GM12878 (cell line): ENCODE results near the gene CACYBP. TPM values are rescaled to one million over a fixed set of nuclear protein-coding genes. Genes with fewer than 3 reads are reported as not detected.

Experiments
- BACH1 ChIP-seq: fragments of 450-650 bp; IDR thresholded peaks from 2 replicates; pipeline ENCODE4 v1.6.1; 2017; ENCODE audit warnings: mild to moderate bottlenecking, borderline replicate concordance
- CBX5 ChIP-seq: sonication (generic); IDR thresholded peaks from 2 replicates; pipeline ENCODE4 v1.6.1; 2016; ENCODE audit warnings: low read depth, moderate library complexity, mild to moderate bottlenecking, inconsistent platforms
- EZH2 ChIP-seq: IDR thresholded peaks from 2 replicates; pipeline ENCODE4 v1.6.1; 2012; ENCODE audit warnings: low read depth, mild to moderate bottlenecking, control low read depth, inconsistent platforms, low read length, borderline replicate concordance; ENCODE audit not compliant: control insufficient read depth
- GABPA ChIP-seq: IDR thresholded peaks from 2 replicates; pipeline ENCODE4 v1.6.1; 2014; ENCODE audit warnings: antibody characterized with exemption, low read depth, mild to moderate bottlenecking, inconsistent platforms
- JUND ChIP-seq: IDR thresholded peaks from 2 replicates; pipeline ENCODE4 v1.6.1; 2012; ENCODE audit warnings: low read depth, mild to moderate bottlenecking, low read length, improper control_type of control experiment, moderate library complexity
- MEF2B ChIP-seq: fragments of 450-650 bp; IDR thresholded peaks from 2 replicates; pipeline ENCODE4 v1.6.1; 2018; ENCODE audit warnings: mild to moderate bottlenecking, moderate library complexity; ENCODE audit not compliant: partially characterized antibody, poor library complexity, severe bottlenecking
- RBBP5 ChIP-seq: fragments of 200-600 bp; sonication (generic); conservative IDR thresholded peaks from 2 replicates; pipeline ENCODE4 v1.6.1; 2016
- SMC3 ChIP-seq: IDR thresholded peaks from 2 replicates; pipeline ENCODE4 v1.6.1; 2011; ENCODE audit warnings: low read length, improper control_type of control experiment, borderline replicate concordance
- SREBF2 ChIP-seq: IDR thresholded peaks from 2 replicates; pipeline ENCODE4 v1.6.1; 2012; ENCODE audit warnings: mild to moderate bottlenecking, low read length
- TAF1 ChIP-seq: IDR thresholded peaks from 2 replicates; pipeline ENCODE4 v1.6.1; 2011; ENCODE audit warnings: mild to moderate bottlenecking, low read depth, low read length, borderline replicate concordance
- TCF3 ChIP-seq: IDR thresholded peaks from 2 replicates; pipeline ENCODE4 v1.6.1; 2012; ENCODE audit warnings: low read depth, mild to moderate bottlenecking, low read length, borderline replicate concordance; ENCODE audit not compliant: insufficient read depth
- ZNF274 ChIP-seq: IDR thresholded peaks from one replicate; pipeline ENCODE4 v1.8.0; 2011; ENCODE audit not compliant: insufficient read length, insufficient read depth
- polyA plus RNA-seq, 11 experiments: library from polyadenylated mRNA; depleted of rRNA in 4 of 11; unstranded in 6 of 11; stranded (reverse) in 5 of 11; fragments of >200 nt; fragmentation: Nextera tagmentation in 4 of 11; fragmentation: Illumina TruSeq in 1 of 11; extraction: Ambion mirVana in 4 of 11; extraction: Trizol in 1 of 11; gene quantifications; 1 replicate in 1 of 11; 2 replicates in 10 of 11; pipeline versions ENCODE4 v1.2.1 to v1.2.3, GENCODE V29; 2011 to 2016; ENCODE audit warnings: inconsistent platforms in 2 of 11, missing spikeins in 2 of 11, low read depth in 1 of 11
- total RNA-seq, 4 experiments: library from RNA; depleted of rRNA in 3 of 4; stranded (reverse); fragments of >200 nt in 3 of 4; fragmentation: Illumina TruSeq in 1 of 4; extraction: Trizol in 1 of 4; gene quantifications; 2 replicates each; pipeline versions ENCODE4 v1.2.1 to v1.2.3, GENCODE V29; 2013 to 2021
- TF ChIP-seq, protein P1 (sequence below): fragments of 150-350 bp; IDR thresholded peaks from 2 replicates; pipeline ENCODE4 v1.6.1; 2014; ENCODE audit warnings: mild to moderate bottlenecking, low read depth, low read length
- TF ChIP-seq, protein P2 (sequence below): IDR thresholded peaks from 2 replicates; pipeline ENCODE4 v1.6.1; 2012; ENCODE audit warnings: mild to moderate bottlenecking, low read depth, low read length
- TF ChIP-seq, protein P3 (sequence below): fragments of 450-650 bp; IDR thresholded peaks from 2 replicates; pipeline ENCODE4 v1.6.1; 2018; ENCODE audit warnings: borderline replicate concordance, mild to moderate bottlenecking; ENCODE audit not compliant: partially characterized antibody
- TF ChIP-seq, protein P4 (sequence below): IDR thresholded peaks from 2 replicates; pipeline ENCODE4 v1.6.1; 2012; ENCODE audit warnings: low read depth, low read length, improper control_type of control experiment
- TF ChIP-seq, protein P5 (sequence below): fragments of 450-650 bp; IDR thresholded peaks from 2 replicates; pipeline ENCODE4 v1.6.1; 2017; ENCODE audit warnings: borderline replicate concordance

Gene CACYBP
- total and polyA plus RNA-seq, 10 of the 15 experiments (the other 5 are each of a cell fraction or from before 2014, with no cell fraction given): 77.7 to 488 (median 218) TPM

DNA sequence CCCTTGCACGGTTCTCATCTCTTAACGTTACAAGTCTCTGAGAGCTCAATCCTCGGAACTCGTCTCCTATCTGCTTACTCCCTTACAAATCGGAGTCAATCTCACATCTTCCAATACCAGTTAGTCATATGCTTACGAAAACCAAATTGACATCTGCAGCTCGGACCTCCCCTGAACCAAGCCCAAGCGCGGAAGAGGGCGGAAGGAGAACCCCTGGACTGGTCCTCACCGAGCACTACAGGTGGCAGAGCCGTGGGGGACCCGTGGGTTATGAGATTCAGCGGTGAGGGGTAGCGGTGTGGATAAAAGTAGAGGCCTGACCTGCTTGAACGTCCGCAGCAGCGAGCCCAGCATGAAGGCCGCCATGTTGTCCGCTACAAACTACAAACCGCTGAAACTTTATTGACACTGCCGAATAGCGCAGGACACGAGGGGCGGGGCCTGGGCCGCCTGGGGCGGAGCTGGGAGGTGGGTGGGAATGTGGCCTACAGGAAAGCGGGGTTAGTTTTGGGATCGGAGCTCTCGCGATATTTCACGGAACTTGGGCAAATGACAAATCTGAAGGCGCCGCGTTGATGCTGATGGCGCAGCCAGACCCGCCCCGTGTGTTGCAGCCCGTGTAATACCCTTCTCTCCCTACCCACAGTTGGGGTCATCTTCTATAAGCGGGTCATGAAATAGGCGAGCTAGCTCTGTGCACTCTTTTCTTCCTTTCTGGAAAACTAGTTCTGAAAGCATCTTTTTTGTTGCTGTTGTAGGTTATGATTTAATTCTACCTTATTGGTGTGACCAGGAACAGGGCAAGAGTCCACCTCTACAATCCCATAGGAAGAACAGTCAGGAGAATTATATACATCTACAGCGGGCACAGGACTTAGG lies 23.5 kb downstream of the CACYBP start, which contains the start of gene MRPS14 (continued):
- TF ChIP-seq TCF3: no peak
- TF ChIP-seq SMC3: no peak
- TF ChIP-seq, protein P1, sequence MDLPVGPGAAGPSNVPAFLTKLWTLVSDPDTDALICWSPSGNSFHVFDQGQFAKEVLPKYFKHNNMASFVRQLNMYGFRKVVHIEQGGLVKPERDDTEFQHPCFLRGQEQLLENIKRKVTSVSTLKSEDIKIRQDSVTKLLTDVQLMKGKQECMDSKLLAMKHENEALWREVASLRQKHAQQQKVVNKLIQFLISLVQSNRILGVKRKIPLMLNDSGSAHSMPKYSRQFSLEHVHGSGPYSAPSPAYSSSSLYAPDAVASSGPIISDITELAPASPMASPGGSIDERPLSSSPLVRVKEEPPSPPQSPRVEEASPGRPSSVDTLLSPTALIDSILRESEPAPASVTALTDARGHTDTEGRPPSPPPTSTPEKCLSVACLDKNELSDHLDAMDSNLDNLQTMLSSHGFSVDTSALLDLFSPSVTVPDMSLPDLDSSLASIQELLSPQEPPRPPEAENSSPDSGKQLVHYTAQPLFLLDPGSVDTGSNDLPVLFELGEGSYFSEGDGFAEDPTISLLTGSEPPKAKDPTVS: no peak
- TF ChIP-seq CBX5: 0 out of 2 replicates have a peak, but pooled peaks have one; percentile 27
- TF ChIP-seq, protein P2, sequence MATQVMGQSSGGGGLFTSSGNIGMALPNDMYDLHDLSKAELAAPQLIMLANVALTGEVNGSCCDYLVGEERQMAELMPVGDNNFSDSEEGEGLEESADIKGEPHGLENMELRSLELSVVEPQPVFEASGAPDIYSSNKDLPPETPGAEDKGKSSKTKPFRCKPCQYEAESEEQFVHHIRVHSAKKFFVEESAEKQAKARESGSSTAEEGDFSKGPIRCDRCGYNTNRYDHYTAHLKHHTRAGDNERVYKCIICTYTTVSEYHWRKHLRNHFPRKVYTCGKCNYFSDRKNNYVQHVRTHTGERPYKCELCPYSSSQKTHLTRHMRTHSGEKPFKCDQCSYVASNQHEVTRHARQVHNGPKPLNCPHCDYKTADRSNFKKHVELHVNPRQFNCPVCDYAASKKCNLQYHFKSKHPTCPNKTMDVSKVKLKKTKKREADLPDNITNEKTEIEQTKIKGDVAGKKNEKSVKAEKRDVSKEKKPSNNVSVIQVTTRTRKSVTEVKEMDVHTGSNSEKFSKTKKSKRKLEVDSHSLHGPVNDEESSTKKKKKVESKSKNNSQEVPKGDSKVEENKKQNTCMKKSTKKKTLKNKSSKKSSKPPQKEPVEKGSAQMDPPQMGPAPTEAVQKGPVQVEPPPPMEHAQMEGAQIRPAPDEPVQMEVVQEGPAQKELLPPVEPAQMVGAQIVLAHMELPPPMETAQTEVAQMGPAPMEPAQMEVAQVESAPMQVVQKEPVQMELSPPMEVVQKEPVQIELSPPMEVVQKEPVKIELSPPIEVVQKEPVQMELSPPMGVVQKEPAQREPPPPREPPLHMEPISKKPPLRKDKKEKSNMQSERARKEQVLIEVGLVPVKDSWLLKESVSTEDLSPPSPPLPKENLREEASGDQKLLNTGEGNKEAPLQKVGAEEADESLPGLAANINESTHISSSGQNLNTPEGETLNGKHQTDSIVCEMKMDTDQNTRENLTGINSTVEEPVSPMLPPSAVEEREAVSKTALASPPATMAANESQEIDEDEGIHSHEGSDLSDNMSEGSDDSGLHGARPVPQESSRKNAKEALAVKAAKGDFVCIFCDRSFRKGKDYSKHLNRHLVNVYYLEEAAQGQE: no peak
- no peak for TF ChIP-seq MEF2B
- no peak for TF ChIP-seq EZH2
- TF ChIP-seq, protein P3, sequence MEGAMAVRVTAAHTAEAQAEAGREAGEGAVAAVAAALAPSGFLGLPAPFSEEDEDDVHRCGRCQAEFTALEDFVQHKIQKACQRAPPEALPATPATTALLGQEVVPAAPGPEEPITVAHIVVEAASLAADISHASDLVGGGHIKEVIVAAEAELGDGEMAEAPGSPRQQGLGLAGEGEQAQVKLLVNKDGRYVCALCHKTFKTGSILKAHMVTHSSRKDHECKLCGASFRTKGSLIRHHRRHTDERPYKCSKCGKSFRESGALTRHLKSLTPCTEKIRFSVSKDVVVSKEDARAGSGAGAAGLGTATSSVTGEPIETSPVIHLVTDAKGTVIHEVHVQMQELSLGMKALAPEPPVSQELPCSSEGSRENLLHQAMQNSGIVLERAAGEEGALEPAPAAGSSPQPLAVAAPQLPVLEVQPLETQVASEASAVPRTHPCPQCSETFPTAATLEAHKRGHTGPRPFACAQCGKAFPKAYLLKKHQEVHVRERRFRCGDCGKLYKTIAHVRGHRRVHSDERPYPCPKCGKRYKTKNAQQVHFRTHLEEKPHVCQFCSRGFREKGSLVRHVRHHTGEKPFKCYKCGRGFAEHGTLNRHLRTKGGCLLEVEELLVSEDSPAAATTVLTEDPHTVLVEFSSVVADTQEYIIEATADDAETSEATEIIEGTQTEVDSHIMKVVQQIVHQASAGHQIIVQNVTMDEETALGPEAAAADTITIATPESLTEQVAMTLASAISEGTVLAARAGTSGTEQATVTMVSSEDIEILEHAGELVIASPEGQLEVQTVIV: no peak
- TF ChIP-seq, protein P4, sequence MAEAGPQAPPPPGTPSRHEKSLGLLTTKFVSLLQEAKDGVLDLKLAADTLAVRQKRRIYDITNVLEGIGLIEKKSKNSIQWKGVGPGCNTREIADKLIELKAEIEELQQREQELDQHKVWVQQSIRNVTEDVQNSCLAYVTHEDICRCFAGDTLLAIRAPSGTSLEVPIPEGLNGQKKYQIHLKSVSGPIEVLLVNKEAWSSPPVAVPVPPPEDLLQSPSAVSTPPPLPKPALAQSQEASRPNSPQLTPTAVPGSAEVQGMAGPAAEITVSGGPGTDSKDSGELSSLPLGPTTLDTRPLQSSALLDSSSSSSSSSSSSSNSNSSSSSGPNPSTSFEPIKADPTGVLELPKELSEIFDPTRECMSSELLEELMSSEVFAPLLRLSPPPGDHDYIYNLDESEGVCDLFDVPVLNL: no peak
- peak; percentile 92 for TF ChIP-seq TAF1
- no peak for TF ChIP-seq GABPA
- no peak for TF ChIP-seq SREBF2
- TF ChIP-seq ZNF274: no peak
- no peak for TF ChIP-seq RBBP5
- TF ChIP-seq, protein P5, sequence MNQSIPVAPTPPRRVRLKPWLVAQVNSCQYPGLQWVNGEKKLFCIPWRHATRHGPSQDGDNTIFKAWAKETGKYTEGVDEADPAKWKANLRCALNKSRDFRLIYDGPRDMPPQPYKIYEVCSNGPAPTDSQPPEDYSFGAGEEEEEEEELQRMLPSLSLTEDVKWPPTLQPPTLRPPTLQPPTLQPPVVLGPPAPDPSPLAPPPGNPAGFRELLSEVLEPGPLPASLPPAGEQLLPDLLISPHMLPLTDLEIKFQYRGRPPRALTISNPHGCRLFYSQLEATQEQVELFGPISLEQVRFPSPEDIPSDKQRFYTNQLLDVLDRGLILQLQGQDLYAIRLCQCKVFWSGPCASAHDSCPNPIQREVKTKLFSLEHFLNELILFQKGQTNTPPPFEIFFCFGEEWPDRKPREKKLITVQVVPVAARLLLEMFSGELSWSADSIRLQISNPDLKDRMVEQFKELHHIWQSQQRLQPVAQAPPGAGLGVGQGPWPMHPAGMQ: peak; percentile 73; the same call in 1 of the 2 replicates
- TF ChIP-seq JUND: no peak
- TF ChIP-seq BACH1: peak; percentile 21; the same call in 1 of the 2 replicates
